ENCODE measurements around the gene TXLNG.

Gene TXLNG

DNA sequence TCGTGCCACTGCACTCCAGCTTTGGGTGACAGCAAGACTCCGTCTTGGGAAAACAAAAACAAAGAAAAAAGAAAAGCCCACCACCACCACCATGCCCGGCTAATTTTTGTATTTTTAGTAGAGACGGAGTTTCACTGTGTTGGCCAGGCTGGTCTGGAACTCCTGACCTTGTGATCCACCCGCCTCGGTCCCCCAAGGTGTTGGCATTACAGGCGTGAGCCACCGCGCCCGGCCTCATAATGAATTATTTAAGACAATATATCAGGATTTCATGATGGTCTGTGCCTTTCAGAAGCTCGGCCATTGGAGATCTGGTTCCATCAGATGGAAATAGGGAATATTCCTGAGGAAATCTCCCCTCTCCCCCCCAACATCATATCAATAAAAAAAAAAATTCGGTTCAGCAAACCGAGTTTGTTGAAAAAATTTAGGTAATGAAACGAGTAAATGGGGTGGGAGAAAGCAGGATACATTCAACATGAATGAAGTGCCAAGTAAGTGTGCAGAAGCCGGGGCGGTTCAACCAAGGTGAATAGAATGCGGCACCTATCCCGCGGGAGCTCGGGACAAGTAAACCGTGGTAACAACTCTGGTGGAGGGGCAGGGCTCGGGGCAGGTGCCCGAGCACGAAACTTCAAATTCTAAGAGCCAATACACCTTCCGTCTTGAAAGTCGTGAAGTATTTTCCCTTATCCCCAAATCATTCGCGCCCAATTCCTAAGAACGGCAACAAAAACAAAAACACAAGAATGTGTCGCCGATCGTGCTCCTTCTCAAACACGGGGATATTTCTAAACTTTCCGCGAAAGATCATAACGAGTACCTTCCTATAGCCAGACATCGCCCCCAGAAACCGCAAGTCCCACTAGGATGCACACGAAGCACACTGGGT lies 773 bp upstream of the TXLNG start:
- DNase-seq: peak; percentile 39

- DNase-seq: peak; percentile 78
Observed at GRCh38 chrX:16786791-16787735, 797 bp downstream of the TXLNG start.

- DNase-seq: no peak
Observed at GRCh38 chrX:16788477-16788876, 2.2 kb downstream of the TXLNG start.

DNA sequence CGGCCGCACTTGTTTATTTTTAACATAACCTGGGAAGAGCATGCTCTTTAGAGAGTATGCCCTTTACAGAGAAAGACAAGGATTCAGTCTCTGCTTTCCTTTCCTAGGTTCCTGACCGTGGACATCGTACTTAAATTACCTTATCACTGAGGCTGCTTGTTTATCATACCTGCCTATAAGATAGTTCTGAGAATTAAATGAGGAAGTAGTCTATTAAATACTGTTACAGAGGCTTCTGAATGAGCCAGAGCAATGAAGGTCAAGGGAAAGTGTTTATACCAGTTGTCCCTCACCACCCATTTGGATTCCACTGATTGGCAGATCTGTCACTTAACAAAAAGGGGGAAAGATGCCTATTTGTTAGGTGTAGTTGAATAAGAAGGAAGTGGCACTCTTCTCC lies 10.0 kb downstream of the TXLNG start:
- DNase-seq: no peak

DNA sequence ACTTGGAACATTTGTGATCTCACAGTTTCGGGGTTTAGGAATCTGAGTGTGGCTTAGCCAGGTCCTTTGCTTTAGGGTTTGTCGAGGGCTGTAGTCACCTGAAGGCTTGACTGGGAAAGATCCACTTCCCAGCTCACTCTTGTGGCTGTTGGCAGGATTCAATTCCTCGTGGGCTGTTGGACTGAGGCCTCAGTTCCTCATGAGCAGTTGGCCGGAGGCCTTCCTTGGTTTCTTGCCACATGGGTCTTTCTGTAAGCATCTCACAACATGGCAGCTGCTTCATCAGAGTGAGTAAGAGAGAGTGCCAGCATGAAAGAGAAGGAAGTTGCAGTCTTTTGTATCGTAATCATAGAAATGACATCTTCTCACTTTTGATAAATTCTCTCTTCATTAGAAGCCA lies 11.1 kb downstream of the TXLNG start:
- no peak for DNase-seq

DNA sequence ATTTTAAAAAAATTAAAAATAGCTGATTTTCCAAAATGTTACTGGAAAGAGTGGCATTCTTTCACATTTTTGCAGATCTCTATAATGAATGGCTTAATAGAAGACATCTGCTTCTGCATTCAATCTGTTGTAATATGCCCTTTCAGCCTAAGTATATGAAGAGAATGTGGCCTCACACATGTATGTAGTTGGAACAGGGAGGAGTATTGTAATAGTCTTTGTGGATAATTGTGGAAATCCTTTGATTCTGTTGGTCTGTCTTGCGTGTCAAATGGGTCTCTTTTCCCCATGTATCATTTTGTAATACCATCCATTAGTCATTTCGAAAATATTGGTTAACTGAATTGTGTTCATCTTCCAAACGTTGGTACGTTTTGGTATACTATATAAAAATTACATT lies 11.6 kb downstream of the TXLNG start:
- DNase-seq: no peak

DNA sequence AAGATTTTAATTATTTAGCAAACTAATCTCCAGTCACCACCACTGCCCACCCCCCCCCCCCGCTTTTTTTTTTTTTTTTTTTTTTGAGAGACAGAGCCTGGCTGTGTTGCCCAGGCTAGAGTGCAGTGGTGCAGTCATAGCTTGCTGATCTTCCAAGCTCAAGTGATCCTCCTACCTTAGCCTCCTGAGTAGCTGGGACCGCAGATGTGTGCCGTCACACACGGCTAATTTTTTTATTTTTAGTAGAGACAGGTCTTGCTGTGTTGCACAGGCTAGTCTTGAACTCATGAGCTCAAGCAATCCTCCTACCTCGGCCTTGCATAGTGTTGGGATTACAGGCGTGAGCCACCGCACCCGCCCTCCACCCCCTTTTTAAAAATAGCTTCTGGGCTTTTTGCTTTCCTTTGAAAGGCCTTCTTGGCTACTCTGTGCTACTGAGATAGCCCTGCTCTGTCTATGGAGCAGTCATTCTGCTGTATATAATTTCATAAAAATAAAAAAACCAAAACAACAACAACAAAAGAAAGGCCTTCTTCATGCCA lies 18.7 kb downstream of the TXLNG start:
- DNase-seq: no peak

DNA sequence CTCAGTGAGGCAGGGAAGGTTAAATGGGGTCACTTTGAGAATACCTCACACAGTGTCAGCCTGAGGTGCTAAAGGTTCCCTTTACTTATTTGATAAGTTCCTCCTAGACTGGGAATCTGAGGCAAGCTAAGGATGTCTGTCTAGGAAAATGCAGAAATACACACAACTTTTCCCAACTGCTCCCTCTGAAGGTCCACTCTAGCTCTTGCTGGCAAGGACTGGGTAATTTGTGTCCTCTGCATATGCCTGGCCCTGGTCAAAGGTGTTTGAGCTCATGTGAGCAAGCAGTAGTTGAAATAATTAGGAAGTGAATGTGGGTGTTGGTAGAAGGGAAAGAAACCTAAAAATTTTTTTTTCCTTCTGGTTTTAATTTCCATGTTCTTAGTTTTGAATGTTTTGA lies 21.3 kb downstream of the TXLNG start:
- no peak for DNase-seq

- DNase-seq: no peak
Observed at GRCh38 chrX:16807976-16808542, 21.8 kb downstream of the TXLNG start.

- DNase-seq: no peak
Observed at GRCh38 chrX:16814597-16814996, 28.3 kb downstream of the TXLNG start.

GRCh38 chrX:16819634-16820033 lies 33.4 kb downstream of the TXLNG start:
- DNase-seq: no peak

DNA sequence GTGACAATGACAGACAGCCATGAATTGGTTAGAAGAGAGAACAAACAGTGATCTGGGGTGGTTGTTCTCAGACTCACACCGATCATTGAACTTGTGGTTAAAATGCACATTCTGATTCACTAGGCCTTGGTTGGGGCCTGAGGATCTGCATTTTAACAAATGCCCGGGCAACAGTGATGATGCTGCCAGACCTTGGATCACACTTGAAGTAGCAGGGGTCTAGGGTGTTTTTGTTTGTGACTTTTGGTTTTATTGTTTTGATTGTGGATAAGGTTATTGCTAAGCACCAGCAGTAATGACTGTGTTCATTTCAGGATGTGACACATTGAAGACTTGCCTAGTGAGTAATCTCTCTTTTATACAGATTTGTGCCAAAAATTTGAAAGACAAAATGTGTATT lies 36.5 kb downstream of the TXLNG start:
- no peak for DNase-seq

DNA sequence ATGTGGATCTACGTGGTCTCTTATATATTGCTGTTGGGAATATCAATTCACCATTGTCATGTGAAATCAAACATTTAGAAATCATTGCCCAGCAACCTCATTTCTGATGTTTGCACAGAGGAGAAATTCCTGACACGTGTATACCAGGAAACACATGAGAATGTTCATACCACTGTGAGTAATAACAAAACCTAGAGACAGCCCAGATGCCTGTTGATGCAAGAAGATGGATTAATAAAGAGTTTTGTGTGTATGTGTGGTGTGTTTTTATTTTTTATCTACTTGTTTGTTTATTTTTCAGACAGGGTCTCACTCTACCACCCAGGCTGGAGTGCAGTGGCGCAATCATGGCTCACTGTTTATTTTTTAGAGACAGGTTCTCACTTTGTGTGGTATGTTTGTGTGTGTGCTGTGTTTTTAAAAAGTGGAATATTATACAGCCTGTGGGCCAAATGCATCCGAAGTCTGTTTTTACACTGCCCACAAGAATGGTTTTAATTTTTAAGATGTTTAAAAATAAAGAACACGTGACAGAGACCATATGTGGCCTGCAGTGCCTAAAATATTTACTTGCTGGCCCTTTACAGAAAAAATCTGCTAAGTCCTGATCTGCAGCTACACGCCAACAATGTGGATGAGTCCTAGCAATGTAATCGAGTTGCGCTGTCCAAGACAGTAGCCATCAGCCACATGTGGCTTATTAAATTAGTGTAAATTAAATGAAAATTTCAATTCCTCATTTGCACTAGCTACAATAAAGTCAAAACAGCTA lies 39.2 kb downstream of the TXLNG start:
- DNase-seq: no peak

DNA sequence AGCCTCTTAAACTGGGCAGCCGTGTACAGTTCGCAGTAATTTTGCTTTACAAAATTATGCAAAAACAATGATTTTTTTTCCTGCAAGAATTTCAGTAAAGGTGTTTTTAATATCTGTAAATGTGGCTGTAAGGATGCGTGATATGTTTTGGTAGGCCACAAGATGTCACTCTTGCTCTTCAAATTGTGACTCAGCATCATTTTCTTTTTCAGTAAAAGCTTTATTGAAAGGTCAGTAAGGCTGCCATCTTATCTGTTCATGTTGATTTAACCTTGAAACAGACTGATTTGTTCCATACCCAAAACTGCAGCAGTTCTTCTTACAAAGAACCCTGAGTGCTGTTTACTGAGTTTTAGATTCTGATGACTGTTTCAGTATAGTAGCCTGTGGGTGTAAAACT lies 39.9 kb downstream of the TXLNG start:
- peak; percentile 21 for DNase-seq

GRCh38 chrX:16827225-16827624 lies 41.0 kb downstream of the TXLNG start:
- DNase-seq: no peak

- DNase-seq: no peak
Observed at GRCh38 chrX:16828124-16828908, 42.0 kb downstream of the TXLNG start.

DNA sequence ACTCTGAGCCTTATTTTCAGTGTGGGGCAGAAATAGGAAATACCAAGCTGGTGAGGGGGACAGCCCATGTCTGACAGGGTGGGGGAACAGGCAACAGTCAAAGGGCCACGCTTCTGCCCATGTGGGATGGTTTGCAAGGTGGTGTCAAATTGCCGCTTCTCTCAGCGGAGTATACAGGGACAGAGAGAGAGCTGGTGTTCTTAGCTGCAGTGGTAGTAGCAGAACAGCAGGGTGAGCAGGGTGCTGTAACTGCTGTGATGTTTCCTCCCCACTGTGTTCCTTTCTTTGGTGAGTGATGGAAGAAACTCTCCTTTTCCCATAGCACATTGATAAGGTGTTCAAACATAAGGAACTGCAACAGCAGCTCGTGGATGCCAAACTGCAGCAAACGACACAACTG lies 46.0 kb downstream of the TXLNG start:
- no peak for DNase-seq

GRCh38 chrX:16834806-16835205 lies 48.5 kb downstream of the TXLNG start:
- DNase-seq: no peak

GRCh38 chrX:16836371-16836770 lies 50.1 kb downstream of the TXLNG start:
- no peak for DNase-seq

DNA sequence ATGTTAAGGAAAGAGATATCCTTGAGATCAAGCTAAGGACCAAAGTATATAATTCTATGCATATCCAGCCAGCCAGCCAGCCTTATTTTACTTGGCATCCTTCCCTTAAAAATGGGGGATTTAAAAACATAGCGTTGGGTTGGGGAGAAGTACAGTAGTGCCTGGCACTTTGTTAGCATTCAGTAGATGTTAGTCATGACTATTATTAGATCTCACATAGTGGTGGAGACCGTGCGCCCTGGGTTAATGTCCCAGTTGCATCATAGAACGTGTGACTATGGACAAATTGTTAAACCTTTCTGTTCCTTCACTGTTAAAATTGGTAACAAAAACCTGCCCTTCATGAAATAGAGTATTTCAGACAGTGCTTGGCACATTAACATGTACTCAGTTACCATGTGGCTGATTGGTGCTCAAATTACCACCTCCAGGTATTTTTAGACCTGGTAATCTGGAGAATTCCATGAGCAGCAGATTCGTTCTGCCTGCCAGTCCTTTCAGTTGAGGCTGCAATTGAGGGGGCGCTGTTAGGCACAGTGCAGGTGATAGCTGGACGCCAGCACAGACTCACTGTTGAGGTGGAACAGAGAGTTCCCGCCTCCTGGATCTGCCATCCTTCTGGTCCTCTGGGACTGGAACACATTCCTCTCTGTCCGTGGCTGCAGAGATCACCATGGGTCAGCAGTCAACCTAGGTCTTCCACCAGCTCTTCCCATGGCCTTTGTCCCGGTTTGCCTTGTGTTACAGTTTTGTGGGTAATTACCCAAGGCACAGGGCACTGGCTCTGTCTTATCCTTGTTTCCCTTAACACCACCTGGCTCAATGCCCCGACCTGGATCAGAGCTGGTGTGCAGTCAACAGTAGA lies 52.2 kb downstream of the TXLNG start:
- no peak for DNase-seq
